HG02840 (cell line): Measurements from ENCODE around the gene TAOK3.
"Not testable (repeated sequence)": the region's sequence is repeated elsewhere in the genome, so short reads cannot be mapped to it uniquely, and the experiment has no call there.

ENCODE experiments used
- ATAC-seq: cut with Tn5 transposase; IDR thresholded peaks from one replicate; pipeline ENCODE4 v1.9.1; 2021; ENCODE audit warnings: mild to moderate bottlenecking, moderate library complexity, moderate number of reproducible peaks; ENCODE audit not compliant: unreplicated experiment, low FRiP score

Gene TAOK3

DNA sequence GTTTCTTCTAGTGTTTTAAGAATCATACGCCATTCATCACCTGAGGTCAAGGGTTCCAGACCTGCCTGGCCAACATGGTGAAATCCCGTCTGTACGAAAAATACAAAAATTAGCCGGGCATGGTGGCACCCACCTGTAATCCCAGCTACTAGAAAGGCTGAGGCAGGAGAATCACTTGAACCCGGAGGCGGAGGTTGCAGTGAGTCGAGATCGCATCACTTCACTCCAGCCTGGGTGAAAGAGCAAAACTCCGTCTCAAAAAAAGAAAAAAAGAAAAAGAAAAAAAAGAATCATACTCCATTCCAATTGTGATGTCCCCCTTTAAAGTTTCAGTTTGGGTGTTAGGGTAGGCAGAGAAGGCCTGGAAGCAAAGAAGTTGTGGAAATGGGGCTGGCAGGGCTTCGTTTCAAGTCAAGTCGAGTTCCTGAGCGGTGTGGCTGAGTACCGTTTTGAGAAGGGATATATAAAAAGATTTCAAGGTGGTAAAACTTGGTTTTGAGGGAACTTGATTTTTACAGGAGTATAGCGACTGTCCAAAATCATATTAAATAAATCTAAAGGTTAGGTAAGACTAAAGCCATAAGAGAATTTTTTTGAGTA lies 1.5 kb upstream of the TAOK3 start:
- ATAC-seq: no peak

DNA sequence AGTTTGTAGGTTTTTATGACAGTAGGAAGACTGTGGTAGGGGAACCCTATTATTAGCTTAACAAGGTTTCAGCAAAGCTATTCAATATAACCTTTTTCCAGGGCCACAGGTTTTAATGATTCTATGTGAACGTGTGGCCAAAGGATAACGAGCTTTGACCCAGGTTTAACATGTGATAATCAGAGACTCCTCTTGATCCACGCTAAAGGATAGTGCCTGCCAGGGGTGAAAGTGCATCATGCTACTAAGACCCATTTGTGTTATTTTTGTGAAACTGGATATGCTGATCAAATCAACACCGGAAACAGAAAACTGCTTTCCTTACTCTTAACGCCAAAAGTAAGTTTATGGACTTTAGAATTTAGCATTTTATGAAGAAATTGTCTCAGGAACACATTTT lies 909 bp upstream of the TAOK3 start:
- no peak for ATAC-seq

DNA sequence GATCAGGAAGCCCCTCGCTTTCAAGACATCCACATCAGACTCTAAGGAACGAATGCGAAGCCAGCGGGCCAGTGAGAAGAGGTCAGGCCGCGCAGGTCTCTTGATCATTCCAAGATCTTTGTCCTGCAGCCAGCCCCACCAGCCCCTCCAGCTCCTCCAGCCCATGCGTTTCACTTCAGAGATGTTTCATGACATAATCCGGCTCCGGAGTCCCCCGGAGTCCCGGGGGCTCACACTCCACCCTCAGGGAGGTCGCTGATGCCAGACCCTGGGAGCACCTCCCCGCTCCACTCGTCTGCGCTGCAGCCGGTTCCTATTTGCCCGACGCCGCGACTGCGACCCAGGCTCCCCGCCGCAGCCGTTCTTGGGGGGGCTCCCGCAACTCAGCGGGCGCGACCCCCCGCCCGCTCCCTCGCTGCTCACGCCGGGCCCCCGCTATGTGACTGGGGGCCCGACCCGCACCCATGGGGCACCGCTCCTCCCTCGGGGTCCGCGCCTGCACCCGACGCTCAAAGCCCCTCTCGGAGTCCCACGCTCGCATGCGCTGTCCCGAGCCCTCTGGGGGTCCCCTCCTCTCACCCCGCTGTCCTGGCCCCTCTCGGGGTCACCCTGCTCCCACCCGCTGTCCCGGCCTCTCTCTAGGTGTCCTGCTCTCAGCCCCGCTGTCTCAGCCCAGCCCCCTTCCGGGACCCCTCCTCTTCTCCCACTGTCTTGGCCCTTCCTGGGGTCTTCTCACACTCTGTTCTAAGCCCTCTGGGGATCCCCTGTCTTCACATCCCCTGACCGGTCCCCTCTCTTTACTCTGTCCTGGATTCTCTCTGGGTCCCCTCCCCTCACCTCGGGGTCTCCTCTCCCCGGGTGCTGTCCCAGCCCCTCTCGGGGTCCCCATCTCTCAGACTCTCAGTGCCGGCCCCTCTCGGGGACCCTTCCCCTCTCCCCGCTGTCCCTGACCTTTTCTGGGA lies 1.1 kb downstream of the TAOK3 start:
- ATAC-seq: no peak

DNA sequence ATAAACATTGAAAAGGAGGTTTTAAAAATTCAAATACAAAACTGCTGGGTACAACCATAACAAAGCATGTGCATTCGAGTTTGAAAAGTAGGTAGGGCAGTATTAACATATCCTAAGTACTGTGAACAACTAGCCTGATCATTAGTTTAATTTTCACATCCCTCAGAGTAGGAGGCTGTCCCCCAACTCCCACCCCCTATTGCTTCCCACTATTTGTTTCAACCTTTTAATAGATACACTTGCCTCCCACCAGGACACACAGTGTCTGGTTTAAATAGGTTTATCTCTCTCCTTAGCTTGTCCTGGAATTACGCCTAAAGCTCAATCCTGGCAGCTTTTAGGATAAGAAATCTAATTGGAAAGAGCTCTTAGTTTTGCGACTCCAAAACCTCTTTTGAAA lies 2.1 kb downstream of the TAOK3 start:
- no peak for ATAC-seq

DNA sequence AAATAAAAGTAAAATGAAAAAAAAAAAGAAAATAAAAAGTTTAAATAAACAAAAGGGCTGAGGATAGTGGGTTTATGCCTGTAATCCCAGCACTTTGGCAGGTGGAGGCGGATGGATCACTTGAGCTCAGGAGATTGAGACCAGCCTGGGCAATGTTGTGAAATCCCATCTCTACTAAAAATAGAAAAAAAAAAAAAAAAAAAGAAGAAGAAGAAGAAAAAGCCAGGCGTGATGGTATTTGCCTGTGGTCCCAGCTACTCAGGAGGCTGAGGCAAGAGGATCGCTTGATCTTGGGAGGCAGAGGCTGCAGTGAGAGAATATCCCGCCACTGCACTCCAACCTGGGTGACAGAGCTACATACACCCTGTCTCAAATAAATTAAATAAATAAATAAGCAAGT lies 3.9 kb downstream of the TAOK3 start:
- ATAC-seq: no peak

DNA sequence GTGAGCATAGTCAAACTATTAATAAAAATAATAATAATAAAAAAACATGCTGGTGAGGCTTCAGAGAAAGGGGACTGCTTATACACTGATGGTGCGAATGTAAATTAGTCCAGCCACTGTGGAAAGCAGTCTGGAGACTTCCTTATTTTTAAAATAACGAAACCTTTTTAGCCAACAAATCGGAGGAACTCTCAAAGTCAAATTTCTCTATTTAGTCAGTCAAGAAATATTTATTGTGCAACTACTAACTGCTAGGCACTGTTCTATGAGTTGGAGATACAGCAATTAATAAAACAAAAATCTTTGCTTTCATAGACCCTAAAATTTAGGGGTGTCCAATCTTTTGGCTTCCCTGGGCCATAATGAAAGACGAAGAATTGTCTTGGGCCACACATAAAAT lies 10.8 kb downstream of the TAOK3 start:
- ATAC-seq: no peak

DNA sequence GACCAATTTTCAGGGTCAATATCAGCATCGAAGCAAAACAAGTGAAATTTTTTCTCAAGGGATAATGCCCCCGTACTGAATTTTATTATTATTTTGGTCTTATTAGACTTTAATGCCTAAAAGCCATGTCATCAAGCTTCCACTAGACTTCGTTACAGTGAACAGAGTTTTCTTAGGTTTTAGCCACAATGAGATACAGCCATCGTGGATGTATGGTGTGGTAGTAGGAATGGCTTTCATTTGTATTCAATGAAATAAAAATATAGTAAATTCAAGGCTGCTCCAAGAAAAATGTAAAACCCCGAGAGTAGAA lies 11.7 kb downstream of the TAOK3 start:
- ATAC-seq: no peak

DNA sequence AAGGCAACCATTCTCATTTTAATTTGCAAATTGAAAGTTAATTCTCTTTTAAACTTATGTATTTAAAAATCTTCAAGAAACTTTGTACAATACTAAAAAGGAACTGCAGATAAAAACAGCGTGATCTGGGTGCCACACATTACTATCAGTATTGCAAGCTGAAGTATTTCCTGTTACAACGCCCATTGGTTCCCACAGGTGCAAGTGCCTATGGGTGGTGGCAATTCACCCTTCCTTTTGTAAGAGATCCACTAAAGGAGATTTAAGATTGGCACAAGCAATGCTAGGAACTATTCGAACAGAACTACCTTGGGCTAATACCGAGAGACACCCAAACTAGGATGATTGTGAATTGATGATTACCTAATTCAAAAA lies 13.2 kb downstream of the TAOK3 start:
- ATAC-seq: no peak

DNA sequence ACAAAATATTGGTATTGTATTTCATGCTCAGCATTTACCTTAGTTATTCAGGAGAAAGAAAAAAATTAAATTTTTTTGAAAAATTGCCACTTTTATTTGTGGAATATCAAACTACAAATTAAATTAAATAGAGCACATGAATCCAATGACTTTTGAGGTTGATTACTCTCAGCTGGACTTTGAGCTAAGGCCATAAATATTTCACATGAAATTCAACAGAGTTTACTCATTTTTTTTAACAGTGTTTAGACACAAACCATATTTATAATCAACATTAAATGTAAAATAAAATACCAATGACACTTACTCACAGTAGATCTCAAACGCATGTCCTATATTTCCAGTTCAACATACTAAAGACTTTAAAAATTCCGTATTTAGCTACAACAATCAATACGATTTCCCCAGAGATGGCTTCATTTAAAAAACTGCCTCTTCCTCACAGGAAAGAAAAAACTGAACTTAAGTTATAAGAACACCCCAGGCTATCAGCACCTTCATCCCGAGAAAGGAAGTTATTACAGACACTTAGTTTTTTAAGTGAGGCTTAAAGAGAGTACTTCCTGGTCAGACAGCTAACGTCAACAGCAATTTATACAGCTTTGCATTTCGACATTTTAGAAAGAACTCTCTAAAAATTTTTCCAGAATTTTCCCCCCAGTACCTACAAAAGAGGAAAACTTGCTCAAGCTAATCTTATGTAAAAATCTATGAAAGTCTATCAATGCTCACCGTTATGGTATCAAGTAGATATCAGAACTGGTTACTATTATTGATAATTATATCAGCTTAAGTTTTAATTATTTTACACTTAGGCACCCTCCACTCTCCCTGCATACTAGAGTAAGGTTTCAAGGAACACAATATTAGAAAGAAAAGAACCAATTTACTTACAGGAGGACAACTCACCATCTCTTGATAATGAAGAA lies 13.8 kb downstream of the TAOK3 start:
- no peak for ATAC-seq

DNA sequence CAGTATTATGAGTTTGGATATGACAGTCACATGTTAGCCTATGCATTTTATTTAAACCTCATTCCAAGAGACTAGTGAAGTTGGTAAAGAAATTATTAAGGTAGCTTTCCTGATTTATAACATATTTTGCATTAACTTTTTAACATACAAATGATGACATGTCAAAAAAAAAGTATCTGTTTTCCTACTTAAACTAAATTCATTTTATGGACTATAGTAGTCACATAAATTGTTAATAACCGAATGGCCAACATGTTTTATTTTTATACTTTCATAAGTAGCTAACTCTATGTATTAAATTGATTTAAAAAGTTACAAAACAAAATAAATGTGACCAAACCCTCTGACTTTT lies 14.7 kb downstream of the TAOK3 start:
- no peak for ATAC-seq

DNA sequence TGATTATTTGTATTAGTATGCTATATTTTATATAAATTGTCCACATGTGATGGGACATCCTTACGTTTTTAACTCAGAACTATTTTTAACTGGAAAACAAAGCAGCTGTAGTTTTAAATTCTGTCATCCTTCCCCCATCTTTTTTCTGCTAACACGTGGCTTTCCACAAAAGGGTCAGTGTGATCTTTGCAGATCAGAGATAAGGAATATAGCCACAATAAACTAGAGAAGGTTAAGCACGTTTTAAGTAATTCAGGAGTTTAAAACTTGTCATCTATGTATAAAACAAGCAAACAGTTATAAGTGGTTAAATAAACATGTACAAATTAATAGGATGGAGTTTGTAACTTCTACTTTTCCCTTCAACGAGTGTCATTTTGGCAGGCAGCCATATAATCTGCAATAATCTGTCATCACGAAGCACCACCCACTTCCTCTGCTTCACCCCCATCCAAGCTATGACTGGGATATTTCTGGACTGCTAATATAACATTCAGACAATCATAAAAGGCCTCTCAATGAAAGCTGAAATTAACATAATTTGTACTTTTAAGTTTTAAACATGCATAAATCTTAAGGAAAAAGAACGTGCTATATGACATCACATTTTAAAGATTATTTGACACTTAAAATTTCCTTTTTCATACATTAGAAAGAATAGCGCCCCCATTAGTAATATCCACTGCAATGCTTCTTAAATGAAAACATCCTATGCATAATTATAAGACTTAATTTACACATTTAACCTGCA lies 15.3 kb downstream of the TAOK3 start:
- no peak for ATAC-seq

DNA sequence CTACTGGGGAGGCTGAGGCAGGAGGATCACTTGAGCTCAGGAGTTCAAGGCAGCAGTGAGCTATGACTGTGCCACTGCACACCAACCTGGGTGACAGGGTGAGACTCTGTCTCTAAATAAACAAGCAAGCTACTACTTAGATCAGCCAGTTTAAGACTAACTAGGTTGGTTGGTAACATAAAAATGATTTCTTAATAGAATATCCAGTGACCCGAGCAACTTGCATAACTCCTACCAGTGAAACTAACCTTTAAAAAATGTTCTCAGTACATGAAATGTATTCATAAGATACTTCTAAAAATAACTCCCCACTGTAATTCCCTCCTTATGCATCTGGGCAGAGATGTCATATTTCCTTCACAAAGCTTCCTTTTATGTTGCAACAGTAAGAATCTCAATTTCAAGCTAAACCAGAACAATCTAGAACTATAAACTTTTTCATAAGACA lies 15.9 kb downstream of the TAOK3 start:
- ATAC-seq: no peak

DNA sequence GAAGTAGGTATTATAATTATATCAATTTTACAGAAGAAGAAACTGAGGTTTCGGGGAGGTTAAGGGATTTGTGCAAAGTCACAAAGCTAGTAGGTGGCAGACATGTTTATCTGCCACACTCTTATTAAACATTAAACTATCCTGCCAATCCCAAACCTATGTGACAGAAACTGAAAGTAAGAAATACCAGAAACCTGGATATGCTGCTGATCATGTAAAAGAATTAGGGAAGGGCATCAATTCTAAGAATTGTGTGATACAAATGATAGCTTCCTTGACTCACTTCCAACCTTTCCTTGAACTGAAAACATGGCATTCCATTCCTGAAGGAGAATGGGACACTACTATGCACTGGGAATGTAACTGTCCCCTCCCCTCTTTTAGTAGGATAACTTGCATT lies 16.9 kb downstream of the TAOK3 start:
- no peak for ATAC-seq

DNA sequence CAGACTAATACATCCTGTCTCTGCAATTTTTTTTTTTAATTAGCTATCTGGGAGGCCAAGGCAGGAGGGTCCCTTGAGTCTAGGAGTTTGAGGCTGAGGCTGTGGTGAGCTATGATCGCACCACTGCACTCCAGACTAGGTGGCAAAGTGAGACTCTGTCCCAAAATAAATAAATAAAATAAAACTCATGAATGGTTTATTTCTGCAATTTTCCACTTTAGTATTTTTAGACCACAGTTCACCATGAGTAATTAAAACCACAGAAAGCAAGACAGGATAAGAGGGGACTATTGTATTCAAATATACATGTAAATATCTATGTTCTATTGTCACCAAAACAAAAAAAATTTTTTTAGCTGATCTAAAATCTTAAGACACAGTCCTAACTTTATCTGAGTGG lies 17.8 kb downstream of the TAOK3 start:
- ATAC-seq: no peak

DNA sequence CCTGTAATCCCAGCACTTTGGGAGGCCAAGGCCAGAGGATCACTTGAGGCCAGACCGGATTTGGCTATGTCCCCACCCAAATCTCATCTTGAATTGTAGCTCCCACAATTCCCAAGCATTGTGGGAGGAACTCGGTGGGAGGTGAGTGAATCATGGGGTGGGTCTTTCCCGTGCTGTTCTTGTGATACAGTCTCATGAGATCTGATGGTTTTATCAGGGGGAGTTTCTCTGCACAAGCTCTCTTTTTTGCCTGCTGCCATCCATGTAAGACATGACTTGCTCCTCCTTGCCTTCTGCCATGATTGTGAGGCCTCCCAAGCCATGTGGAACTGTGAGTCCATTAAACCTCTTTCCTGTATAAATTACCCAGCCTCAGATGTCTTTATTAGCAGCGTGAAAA lies 18.2 kb downstream of the TAOK3 start:
- not testable (repeated sequence) for ATAC-seq

DNA sequence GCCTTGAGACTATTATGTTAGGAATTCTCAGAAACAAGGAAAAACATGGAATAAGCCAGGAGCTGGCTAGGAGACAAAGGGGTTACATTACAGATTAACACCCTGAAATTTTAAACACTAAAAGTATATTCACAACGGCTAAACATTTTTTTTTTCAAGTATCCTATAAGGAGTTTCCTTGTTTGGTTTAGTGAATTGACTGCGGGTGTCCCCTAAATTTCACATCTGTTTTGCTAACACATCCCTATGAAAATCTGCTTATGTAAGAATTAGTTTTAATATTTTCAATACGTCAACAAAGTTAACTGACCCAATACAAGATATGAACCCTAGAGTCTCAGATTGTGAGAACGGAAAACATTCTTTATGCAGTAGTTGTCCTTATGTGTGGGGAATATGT lies 19.0 kb downstream of the TAOK3 start:
- ATAC-seq: no peak

DNA sequence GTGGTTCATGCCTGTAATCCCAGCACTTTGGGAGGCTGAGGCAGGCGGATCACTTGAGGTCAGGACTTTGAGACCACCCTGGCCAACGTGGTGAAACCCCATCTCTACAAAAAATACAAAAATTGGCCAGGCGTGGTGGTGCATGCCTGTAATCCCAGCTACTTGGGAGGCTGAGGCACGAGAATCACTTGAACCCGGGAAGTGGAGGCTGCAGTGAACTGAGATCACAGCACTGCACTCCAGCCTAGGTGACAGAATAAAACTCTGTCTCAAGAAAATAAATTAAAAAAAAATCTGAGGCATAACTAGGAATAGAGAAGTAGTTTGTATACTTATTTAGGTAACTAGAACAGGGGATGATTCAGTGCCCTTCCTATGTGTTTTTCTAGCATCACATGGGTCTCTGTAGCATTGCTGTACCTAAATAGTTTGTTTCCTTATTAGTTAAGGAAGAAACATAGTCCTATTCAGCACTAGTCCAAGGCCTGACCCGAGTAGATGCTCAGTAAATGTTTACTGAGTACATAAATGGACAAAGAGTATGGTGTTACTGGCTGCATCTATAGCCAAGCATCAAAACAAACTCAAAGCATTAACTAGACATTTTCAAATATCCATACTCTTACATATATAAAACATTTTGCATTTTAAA lies 21.7 kb downstream of the TAOK3 start:
- ATAC-seq: no peak

DNA sequence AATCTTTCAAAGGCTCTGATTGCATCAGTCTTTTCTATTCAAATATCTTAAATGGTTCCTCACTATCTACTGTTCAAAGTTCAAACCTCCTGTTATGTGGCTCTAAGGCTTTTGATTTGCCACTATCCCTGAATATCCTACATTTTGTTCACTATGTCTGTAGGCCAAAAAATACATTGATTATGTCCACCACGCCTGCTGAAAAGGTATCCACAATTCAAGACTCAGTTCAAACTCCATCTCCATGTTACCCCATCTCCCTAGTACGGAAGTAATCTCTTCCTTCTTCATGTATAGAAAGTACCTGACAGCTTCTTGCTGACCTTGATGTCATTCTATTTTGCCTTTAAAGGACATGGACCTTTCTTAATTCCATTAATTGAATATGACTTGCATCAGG lies 24.8 kb downstream of the TAOK3 start:
- no peak for ATAC-seq

DNA sequence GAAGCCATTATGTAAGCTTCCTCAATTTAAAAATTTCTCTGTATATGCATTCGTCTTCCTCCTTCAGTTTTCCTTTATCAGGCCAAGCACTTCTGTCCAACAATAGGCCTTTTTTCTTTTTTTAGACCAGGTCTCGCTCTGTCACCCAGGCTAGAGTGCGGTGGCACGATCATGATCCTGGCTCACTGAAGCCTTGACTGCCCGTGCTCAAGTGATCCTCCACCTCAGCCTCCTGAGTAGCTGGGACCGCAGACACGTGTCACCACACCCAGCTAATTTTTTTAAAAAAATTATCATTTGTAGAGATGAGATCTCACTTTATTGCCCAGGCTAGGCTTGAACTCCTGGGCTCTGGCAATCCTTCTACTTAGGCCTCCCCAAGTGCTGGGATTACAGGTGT lies 25.8 kb downstream of the TAOK3 start:
- ATAC-seq: no peak

DNA sequence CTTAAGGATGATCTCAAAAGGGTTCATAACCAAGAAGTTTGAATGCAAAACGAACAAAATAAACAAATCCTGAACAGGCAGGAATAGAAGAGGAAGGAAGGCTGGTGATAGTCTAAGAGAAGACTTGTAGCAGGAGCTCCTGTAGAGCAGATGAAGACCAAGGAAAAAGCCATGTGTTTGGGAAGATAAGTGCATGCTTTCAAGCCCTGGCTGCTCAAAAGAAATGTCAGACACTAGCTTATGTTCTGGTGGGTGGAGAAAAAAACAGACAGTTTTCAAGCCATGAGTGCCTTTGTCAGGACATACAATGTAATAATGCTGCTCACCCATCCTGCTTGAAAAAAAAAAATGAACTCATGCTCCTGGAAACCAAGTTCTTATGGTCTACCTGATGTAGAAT lies 27.4 kb downstream of the TAOK3 start:
- ATAC-seq: no peak
